A673 (cell line): ENCODE data around the gene ABCA13.

Experiments
- CTCF ChIP-seq: fragments of 300-800, 200-600 bp; sonication (generic); conservative IDR thresholded peaks from 2 replicates; pipeline ENCODE4 v1.5.1; 2017; ENCODE audit warnings: low read depth, mild to moderate bottlenecking, antibody characterized with exemption, low read length, moderate library complexity, mixed read lengths
- EZH2 ChIP-seq: fragments of 200-600 bp; sonication (generic); IDR thresholded peaks from 2 replicates; pipeline ENCODE4 v1.6.1; 2017; ENCODE audit warnings: borderline replicate concordance, low read depth, mild to moderate bottlenecking, mixed read lengths, antibody characterized with exemption, low read length; ENCODE audit not compliant: poor library complexity, severe bottlenecking

DNA sequence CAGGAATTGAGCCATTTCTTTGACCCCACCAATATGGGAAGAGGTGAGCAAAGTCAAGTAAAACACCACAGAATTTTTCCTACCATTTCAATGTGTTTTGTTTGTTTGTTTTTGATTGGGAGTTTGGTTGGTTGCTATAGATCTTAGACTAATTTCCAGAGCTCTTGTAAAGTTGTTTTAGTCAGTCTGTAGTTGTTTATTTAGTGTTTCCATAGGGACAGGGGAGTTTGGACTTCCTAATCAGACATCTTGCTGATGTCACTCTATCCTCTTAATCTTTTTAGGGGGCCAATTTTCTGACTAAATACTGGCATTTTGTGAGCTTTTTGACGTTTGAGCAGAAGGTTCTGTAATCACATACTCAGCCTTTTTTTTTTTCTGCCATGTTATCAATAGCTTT, 266.9 kb downstream of the ABCA13 start:
- TF ChIP-seq CTCF (no peak), EZH2 (no peak)
